SW 1271 (cell line): ENCODE results near the gene TSPAN5.
A peak's percentile ranks its signal among the peaks of the same experiment; 100 is the strongest.
"Not testable (repeated sequence)": the region's sequence is repeated elsewhere in the genome, so short reads cannot be mapped to it uniquely, and the experiment has no call there.

Experiments used
- DNase-seq, 2 experiments: peaks; one replicate each; lab custom pipeline; 2025; lab: John Stamatoyannopoulos, UW

TSPAN5 gene

DNA sequence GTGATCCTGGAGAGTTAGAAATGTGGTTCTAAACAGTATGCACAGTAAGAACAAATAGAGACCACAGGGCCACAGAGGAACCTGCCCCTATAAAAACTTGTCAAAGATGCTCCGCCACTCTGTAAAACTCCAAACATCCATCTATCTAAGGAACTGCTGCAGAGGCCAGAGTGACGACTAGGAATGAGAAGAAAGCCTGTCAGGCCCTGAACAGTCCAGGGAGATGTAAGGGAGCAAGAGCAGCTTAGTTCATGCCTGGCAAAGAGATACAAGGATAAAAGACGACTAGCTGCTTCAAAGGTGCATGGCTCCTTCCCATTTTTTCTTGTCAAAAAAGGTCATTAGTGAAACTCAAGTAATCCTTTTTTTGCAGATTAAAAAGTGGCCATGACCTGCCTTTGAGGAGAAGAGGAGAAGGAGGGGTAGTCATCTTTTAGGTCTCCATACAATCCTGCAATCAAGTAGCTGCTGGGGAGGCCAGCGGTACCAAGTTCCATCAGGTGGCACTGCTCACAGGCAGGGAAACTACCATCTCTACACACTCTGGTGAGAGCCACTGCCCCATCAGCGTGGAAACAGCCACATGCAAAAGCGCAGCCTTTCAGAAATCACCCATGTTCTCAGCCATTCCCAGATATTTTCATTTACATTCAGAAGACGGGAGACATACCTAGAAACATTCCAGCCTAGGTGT, 162.1 kb downstream of the TSPAN5 start:
- no peak for DNase-seq

DNA sequence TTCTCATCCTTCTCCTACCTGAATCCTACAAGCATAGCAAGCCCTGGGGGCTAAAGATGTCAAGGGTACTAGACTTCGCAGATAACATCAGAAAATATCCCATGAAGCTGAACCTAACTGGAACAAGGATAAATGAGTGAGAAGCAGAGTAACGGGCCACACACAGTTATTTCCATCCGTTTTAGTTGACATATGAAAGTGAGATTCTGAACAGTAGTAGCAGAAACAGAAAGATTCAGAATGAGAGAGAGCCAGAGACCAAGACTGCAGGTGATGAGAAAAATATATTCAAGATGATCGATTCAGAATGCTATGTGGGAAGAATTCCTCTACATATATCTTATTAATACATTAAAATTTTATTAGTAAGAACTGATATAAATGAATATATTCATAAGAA, 165.1 kb downstream of the TSPAN5 start:
- DNase-seq: no peak

GRCh38 chr4:98491899-98492559, 166.4 kb downstream of the TSPAN5 start:
- DNase-seq: no peak

DNA sequence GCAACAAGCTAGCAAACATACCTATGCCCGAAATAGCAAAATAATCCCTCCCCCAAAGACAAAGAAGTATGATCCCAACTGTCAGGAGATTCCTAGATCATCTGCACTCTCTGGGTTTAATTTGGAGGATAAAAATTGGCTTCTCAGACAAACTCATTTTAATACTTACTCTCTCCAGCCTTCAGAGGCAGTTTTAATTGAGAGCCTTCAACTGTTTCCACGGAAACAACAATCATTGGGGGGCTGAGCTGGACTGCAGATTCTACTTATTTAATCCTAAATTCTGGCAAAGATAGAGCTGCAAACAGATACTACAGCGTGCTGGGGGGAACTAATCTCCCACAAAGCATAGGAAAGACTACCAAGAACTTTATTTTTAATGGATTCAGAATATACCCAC, 168.2 kb downstream of the TSPAN5 start:
- no peak for DNase-seq

DNA sequence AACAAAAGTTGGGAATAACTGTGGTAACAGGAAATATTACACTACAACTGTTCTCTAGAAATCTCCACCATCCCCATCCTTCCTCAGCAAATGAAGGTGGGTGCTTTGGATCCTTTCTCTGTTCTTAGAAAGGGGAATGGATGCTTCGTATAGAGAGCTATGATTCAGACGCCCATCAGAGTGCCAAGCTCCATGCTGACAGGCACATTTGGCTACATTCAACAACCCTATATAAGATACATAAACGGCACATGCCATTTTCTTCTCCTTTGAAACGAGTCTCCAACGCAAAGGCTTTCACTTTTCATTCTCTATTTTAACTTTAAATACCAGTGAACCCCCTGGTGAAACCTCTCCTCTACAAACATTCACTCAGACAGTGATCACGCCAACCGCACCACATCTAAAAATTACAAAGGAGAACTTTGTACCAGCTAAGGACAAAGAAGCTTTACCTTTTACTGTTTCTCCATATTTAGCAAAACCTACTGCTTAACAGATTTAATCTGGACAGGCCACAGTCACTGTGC, 172.5 kb downstream of the TSPAN5 start:
- DNase-seq: no peak

GRCh38 chr4:98484031-98484430, 174.4 kb downstream of the TSPAN5 start:
- DNase-seq: no peak

DNA sequence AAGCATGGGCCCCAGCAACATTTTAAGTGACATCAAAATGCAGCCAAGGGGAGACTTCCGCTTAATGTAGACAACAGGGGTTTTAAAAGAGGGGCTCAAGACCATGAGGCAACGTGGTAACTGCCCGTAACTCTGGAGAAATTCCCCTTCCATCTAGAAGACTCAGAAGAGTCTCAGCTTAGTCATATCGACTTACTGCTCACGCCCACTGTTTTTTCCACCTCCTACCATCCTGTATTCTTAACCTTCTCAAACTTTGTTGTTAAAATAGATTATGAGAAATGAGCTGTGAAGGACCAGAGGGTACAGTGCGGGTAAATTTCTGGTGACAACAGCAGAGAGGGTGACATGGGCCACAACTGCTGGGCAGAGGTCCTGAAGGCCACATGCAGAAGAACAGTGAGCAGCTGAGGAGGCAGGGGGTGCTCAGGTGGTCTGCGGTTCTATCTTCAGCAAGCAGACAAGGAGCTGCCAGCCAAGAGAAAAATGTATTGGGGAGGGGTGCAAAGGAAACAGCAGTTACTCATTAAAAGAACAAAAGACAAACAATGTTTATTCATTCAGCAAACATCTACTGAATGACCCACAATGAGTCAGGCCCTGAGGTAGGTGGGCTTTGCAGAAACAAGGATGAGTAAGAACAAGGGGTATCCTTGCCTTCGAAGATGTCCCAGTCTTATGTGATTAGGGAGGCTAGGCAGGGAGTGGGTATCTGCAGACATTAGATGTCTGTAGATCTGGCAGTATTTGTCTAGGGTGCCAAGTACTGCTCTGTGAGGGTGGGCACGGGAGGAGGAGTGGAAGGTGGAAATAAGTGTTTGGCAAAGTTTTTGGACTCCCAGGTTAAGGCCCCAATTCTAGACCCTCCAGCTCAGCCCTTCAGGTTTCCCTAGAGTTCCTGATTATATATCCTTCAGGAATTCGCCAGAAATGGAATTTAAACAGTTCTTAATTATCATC, 175.3 kb downstream of the TSPAN5 start:
- no peak for DNase-seq

DNA sequence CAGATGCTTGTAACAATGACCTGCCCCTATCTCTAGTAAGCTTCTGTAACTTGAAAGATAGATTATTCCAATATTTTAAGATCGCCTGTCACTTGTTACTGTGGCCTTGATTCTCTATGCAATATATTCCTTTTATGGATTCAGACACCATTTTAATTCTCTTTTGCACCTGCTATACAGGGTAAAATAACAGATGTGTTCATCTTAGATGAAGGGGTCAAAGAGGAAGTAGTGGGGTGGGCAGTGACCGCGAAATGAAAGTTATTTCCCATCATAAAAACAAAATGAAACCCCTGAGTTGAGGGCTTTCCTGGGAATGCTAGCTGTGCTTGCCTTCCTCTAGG, 175.9 kb downstream of the TSPAN5 start:
- DNase-seq: no peak

- DNase-seq: no peak
Measured at GRCh38 chr4:98481167-98481566, 177.2 kb downstream of the TSPAN5 start.

GRCh38 chr4:98480535-98480934, 177.9 kb downstream of the TSPAN5 start:
- no peak for DNase-seq

GRCh38 chr4:98479590-98479989, 178.8 kb downstream of the TSPAN5 start:
- DNase-seq: not testable (repeated sequence)

- DNase-seq: no peak
Measured at GRCh38 chr4:98476891-98477290, 181.5 kb downstream of the TSPAN5 start.

DNA sequence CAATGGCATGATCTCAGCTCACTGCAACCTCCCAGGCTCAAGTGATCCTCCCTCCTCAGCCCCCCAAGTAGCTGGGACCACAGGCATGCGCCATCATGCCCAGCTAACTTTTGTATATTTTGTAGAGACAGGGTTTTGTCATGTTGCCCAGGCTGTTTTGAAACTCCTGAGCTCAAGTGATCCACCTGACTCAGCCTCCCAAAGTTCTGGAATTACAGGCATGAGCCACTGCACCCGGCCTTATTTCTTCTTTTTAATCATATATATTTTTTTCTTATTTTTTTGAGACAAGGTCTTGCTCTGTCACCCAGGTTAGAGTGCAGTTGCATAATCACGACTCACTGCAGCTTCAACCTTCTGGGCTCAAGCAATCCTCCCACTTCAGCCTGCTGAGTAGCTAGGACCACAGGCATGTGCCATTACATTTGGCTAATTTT, 184.0 kb downstream of the TSPAN5 start:
- DNase-seq: no peak

- no peak for DNase-seq
Measured at GRCh38 chr4:98473046-98473445, 185.4 kb downstream of the TSPAN5 start.

- DNase-seq: no peak
Measured at GRCh38 chr4:98470831-98471230, 187.6 kb downstream of the TSPAN5 start.

DNA sequence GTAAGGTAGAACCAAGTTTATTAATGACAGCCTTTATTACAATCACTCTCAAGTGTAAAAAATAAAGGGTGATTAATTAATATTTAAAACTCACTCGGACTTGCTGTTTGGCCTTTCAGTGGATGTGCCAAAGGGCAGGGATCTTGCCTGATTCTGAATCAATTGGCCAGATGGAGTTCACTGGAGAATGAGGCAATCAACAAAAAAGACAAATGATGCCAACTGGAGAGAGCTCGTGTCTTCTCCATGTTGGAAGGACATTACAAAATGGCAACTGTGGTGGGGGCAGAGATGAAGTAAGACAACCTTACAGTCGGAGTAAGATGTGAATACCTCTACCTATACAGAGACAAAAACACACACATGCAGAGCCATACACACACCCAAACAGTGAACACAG, 188.0 kb downstream of the TSPAN5 start:
- no peak for DNase-seq

- DNase-seq: no peak
Measured at GRCh38 chr4:98469771-98470170, 188.6 kb downstream of the TSPAN5 start.

GRCh38 chr4:98468709-98469108, 189.7 kb downstream of the TSPAN5 start:
- no peak for DNase-seq

DNA sequence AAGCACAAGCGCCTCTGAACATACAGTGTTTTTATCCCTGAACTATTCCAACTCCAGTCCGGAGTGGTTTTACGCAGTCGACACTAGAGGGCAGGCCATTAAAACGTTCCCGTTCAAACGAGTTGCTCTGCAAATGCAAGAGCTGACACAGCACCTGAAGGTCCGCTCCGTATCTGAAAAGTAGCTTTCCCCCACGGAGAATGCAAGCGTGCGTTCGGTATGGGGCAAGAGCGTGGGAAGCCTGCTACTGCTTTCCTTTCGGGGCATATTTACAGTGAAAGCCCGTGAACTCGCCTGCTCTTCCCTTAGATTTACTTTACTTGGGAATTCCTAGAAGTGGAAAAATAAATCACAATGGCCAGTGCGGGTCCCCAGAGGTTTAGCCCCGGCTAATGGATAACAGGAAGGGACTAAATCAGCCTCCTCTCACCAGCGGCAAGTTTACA, 190.8 kb downstream of the TSPAN5 start:
- DNase-seq: peak; percentile 41 to 61

- no peak for DNase-seq
Measured at GRCh38 chr4:98466868-98467599, 191.4 kb downstream of the TSPAN5 start.

DNA sequence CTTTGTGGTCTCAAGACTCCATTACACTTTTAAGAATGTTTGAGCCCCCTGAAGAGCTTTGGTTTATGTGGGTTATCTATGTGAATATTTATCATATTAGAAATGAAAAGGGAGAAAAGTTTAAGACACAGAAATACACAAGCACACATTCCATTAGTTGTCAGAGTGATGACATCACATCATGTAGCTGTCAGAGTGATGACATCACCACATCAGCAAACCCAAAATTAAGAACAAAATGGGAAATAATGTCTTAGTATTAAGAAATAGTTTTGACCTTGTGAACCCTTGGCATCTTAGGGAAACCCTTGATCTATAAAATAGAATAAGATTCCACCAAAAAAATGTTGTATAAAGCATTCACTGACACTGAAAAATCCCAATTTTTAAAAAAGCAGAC, 195.9 kb downstream of the TSPAN5 start:
- DNase-seq: no peak
